ENCODE results near the gene RNF130.
"Not testable (repeated sequence)": the region's sequence is repeated elsewhere in the genome, so short reads cannot be mapped to it uniquely, and the experiment has no call there.

RNF130 gene

GRCh38 chr5:179974946-179975712 lies 96.4 kb downstream of the RNF130 start:
- in situ Hi-C loops (cut with HindIII; ENCODE audit: low pct_unique_long_range_greater_than_20kb, low sequenced_read_pairs), result no loop called here
- TF ChIP-seq JUND (IDR thresholded peaks at IDR 0.05; ENCODE audit: low read depth), result no peak
- DNase-seq (ENCODE audit: low read depth in 1 of 2, low spot score in 1 of 2), result peak in 1 of 2 experiments; percentile 48

- no peak for TF ChIP-seq JUND (IDR thresholded peaks at IDR 0.05; ENCODE audit: low read depth)
- no peak for DNase-seq (ENCODE audit: low read depth in 1 of 2, low spot score in 1 of 2)
- in situ Hi-C loops (cut with HindIII; ENCODE audit: low pct_unique_long_range_greater_than_20kb, low sequenced_read_pairs), result no loop called here
These were observed 97.2 kb downstream of the RNF130 start for GRCh38 chr5:179974246-179974945.

- DNase-seq (ENCODE audit: low read depth in 1 of 2, low spot score in 1 of 2), result no peak
- in situ Hi-C loops (cut with HindIII; ENCODE audit: low pct_unique_long_range_greater_than_20kb, low sequenced_read_pairs), result no loop called here
- TF ChIP-seq JUND (IDR thresholded peaks at IDR 0.05; ENCODE audit: low read depth), result no peak
These were observed 98.2 kb downstream of the RNF130 start for GRCh38 chr5:179973391-179973790.

- no peak for DNase-seq (ENCODE audit: low read depth in 1 of 2, low spot score in 1 of 2)
- TF ChIP-seq JUND (IDR thresholded peaks at IDR 0.05; ENCODE audit: low read depth), result no peak
- in situ Hi-C loops (cut with HindIII; ENCODE audit: low pct_unique_long_range_greater_than_20kb, low sequenced_read_pairs), result no loop called here
These were observed 102.4 kb downstream of the RNF130 start for GRCh38 chr5:179969110-179969509.

- in situ Hi-C loops (cut with HindIII; ENCODE audit: low pct_unique_long_range_greater_than_20kb, low sequenced_read_pairs), result no loop called here
- no peak for TF ChIP-seq JUND (IDR thresholded peaks at IDR 0.05; ENCODE audit: low read depth)
- DNase-seq (ENCODE audit: low read depth in 1 of 2, low spot score in 1 of 2), result no peak
These were observed 104.1 kb downstream of the RNF130 start for GRCh38 chr5:179967489-179967888.

GRCh38 chr5:179964015-179964414 lies 107.5 kb downstream of the RNF130 start:
- in situ Hi-C loops (cut with HindIII; ENCODE audit: low pct_unique_long_range_greater_than_20kb, low sequenced_read_pairs), result no loop called here
- no peak for TF ChIP-seq JUND (IDR thresholded peaks at IDR 0.05; ENCODE audit: low read depth)

GRCh38 chr5:179963375-179963774 lies 108.2 kb downstream of the RNF130 start:
- in situ Hi-C loops (cut with HindIII; ENCODE audit: low pct_unique_long_range_greater_than_20kb, low sequenced_read_pairs), result no loop called here
- DNase-seq (ENCODE audit: low read depth in 1 of 2, low spot score in 1 of 2), result no peak
- TF ChIP-seq JUND (IDR thresholded peaks at IDR 0.05; ENCODE audit: low read depth), result no peak

More at GRCh38 chr5:179964015-179964414, 107.5 kb downstream of the RNF130 start:
- DNase-seq (ENCODE audit: low read depth in 1 of 2, low spot score in 1 of 2), result no peak

GRCh38 chr5:179960204-179960831 lies 111.2 kb downstream of the RNF130 start:
- DNase-seq (ENCODE audit: low read depth in 1 of 2, low spot score in 1 of 2), result no peak
- in situ Hi-C loops (cut with HindIII; ENCODE audit: low pct_unique_long_range_greater_than_20kb, low sequenced_read_pairs), result no loop called here
- no peak for TF ChIP-seq JUND (IDR thresholded peaks at IDR 0.05; ENCODE audit: low read depth)

- in situ Hi-C loops (cut with HindIII; ENCODE audit: low pct_unique_long_range_greater_than_20kb, low sequenced_read_pairs), result no loop called here
- no peak for TF ChIP-seq JUND (IDR thresholded peaks at IDR 0.05; ENCODE audit: low read depth)
- no peak for DNase-seq (ENCODE audit: low read depth in 1 of 2, low spot score in 1 of 2)
These were observed 111.9 kb downstream of the RNF130 start for GRCh38 chr5:179959641-179960040.

GRCh38 chr5:179959118-179959517 lies 112.4 kb downstream of the RNF130 start:
- in situ Hi-C loops (cut with HindIII; ENCODE audit: low pct_unique_long_range_greater_than_20kb, low sequenced_read_pairs); DNase-seq (ENCODE audit: low read depth in 1 of 2, low spot score in 1 of 2): not testable (repeated sequence)

- no peak for DNase-seq (ENCODE audit: low read depth in 1 of 2, low spot score in 1 of 2)
- in situ Hi-C loops (cut with HindIII; ENCODE audit: low pct_unique_long_range_greater_than_20kb, low sequenced_read_pairs), result no loop called here
- no peak for TF ChIP-seq JUND (IDR thresholded peaks at IDR 0.05; ENCODE audit: low read depth)
These were observed 115.9 kb downstream of the RNF130 start for GRCh38 chr5:179955630-179956029.

GRCh38 chr5:179955062-179955461 lies 116.5 kb downstream of the RNF130 start:
- no peak for DNase-seq (ENCODE audit: low read depth in 1 of 2, low spot score in 1 of 2)
- TF ChIP-seq JUND (IDR thresholded peaks at IDR 0.05; ENCODE audit: low read depth), result no peak
- in situ Hi-C loops (cut with HindIII; ENCODE audit: low pct_unique_long_range_greater_than_20kb, low sequenced_read_pairs), result no loop called here

- DNase-seq (ENCODE audit: low read depth in 1 of 2, low spot score in 1 of 2), result no peak
- no peak for TF ChIP-seq JUND (IDR thresholded peaks at IDR 0.05; ENCODE audit: low read depth)
- in situ Hi-C loops (cut with HindIII; ENCODE audit: low pct_unique_long_range_greater_than_20kb, low sequenced_read_pairs), result no loop called here
These were observed 117.1 kb downstream of the RNF130 start for GRCh38 chr5:179954434-179954833.
